K562 (cell line): ENCODE results near the gene MDFIC2. TPM values are rescaled to one million over a fixed set of nuclear protein-coding genes. Genes with fewer than 3 reads are reported as not detected.

Source experiments
- ATAC-seq: fragments of 200-7000 bp; cut with Tn5 transposase; 3 replicates; pipeline ENCODE4 v1.9.1; 2020; ENCODE audit warnings: moderate library complexity
- BruUV-seq: library from RNA; stranded (reverse); fragments of 400-500 nt; replicated peaks from 2 replicates; lab custom pipeline; 2021; lab: Mats Ljungman, UMichigan
- CTCF ChIA-PET: fragments of 300-600 bp; formaldehyde crosslinking; extraction: SDS; loops from one replicate; lab custom pipeline; 2021; ENCODE audit warnings: low intra/inter-chr PET ratio; lab: Yijun Ruan, JAX
- POLR2A ChIA-PET: fragments of 300-600, 350-650 bp; sonication (Branson Sonifier 250); formaldehyde crosslinking; extraction: SDS; loops from one replicate; lab custom pipeline; 2021; ENCODE audit warnings: antibody characterized with exemption, inconsistent platforms; lab: Yijun Ruan, JAX
- DNase-seq, 4 experiments: peaks; one replicate each; pipeline versions ENCODE4 v3.0.0 to v3.0.0-alpha.2; 2011 to 2018; ENCODE audit warnings: low spot score in 3 of 4, mixed read lengths in 3 of 4; ENCODE audit errors: extremely low read depth in 1 of 4
- FAIRE-seq: peaks from 2 replicates; lab custom pipeline; 2011; peaks lifted over from hg19 to GRCh38; lab: Jason Lieb, UNC
- H2AFZ ChIP-seq: 2 replicates; pipeline ENCODE4 v1.6.0; 2011; ENCODE audit warnings: low read depth, low read length, control low read depth, inconsistent platforms
- H3K27ac ChIP-seq: fragments of 200-600 bp; 3 replicates; pipeline ENCODE4 v1.8.0; 2011; ENCODE audit warnings: low read depth, mild to moderate bottlenecking, control low read depth, inconsistent platforms, low read length, moderate library complexity, mixed read lengths; ENCODE audit errors: extremely low read depth
- H3K27me3 ChIP-seq, 2 experiments: fragments of 300-600 bp in 1 of 2; 2 replicates in 1 of 2; 3 replicates in 1 of 2; pipeline versions ENCODE4 v1.6.0 to v1.8.0; 2011; ENCODE audit warnings: inconsistent platforms in 2 of 2, low read length in 2 of 2, mild to moderate bottlenecking in 1 of 2, mixed read lengths in 1 of 2, moderate library complexity in 1 of 2; ENCODE audit not compliant: control insufficient read depth in 2 of 2, insufficient read depth in 2 of 2
- H3K36me3 ChIP-seq: fragments of 300-600 bp; 3 replicates; pipeline ENCODE4 v1.8.0; 2011; ENCODE audit warnings: mild to moderate bottlenecking, low read length, inconsistent platforms; ENCODE audit not compliant: control insufficient read depth, insufficient read depth
- H3K4me1 ChIP-seq, 2 experiments: fragments of 200-600 bp in 1 of 2; replicated peaks in 1 of 2; 2 replicates in 1 of 2; 3 replicates in 1 of 2; pipeline versions ENCODE4 v1.5.1 to v1.8.0; 2011; ENCODE audit warnings: inconsistent platforms in 2 of 2, low read length in 2 of 2, mild to moderate bottlenecking in 1 of 2, mixed read lengths in 1 of 2, moderate library complexity in 1 of 2; ENCODE audit not compliant: control insufficient read depth in 2 of 2, insufficient read depth in 2 of 2
- H3K4me2 ChIP-seq: 2 replicates; pipeline ENCODE4 v1.6.1; 2011; ENCODE audit warnings: low read length, control low read depth, inconsistent platforms, mixed read lengths; ENCODE audit not compliant: insufficient read depth
- H3K4me3 ChIP-seq: fragments of 200-600 bp; sonication (generic), shearing (Covaris generic); 2 replicates; pipeline ENCODE4 v1.5.1; 2016; ENCODE audit warnings: control low read depth, inconsistent platforms
- H3K79me2 ChIP-seq: fragments of 200-600 bp; 3 replicates; pipeline ENCODE4 v1.8.0; 2011; ENCODE audit warnings: low read length, inconsistent platforms; ENCODE audit not compliant: control insufficient read depth, insufficient read depth
- H3K9ac ChIP-seq, 2 experiments: 2 replicates each; pipeline versions ENCODE4 v1.6.0 to v1.6.1; 2011; ENCODE audit warnings: low read depth in 2 of 2, low read length in 2 of 2, control low read depth in 1 of 2, inconsistent platforms in 1 of 2, mild to moderate bottlenecking in 1 of 2, mixed read lengths in 1 of 2; ENCODE audit not compliant: insufficient read depth in 1 of 2
- H3K9me1 ChIP-seq: one replicate; pipeline ENCODE4 v1.6.0; 2011; ENCODE audit warnings: inconsistent platforms, mild to moderate bottlenecking, low read length, moderate library complexity; ENCODE audit not compliant: control insufficient read depth, insufficient read depth
- H3K9me3 ChIP-seq: replicated peaks from 2 replicates; pipeline ENCODE4 v1.5.1; 2011; ENCODE audit warnings: low read depth, low read length, inconsistent platforms; ENCODE audit not compliant: control insufficient read depth, insufficient read depth
- H4K20me1 ChIP-seq: replicated peaks from 2 replicates; pipeline ENCODE4 v1.6.1; 2011; ENCODE audit warnings: low read length, inconsistent platforms, mixed read lengths; ENCODE audit not compliant: control insufficient read depth, insufficient read depth
- ARNT ChIP-seq, 2 experiments: fragments of 450-650 bp; IDR thresholded peaks; 2 replicates each; pipeline ENCODE4 v1.6.1; 2016; ENCODE audit warnings: mild to moderate bottlenecking in 1 of 2
- EWSR1 ChIP-seq: fragments of 450-650 bp; IDR thresholded peaks from 2 replicates; pipeline ENCODE4 v1.6.1; 2018; ENCODE audit warnings: borderline replicate concordance, mild to moderate bottlenecking, low read depth, moderate library complexity; ENCODE audit not compliant: partially characterized antibody
- MAFG ChIP-seq: fragments of 450-650 bp; conservative IDR thresholded peaks from 2 replicates; pipeline ENCODE4 v1.6.1; 2016; ENCODE audit warnings: missing genetic modification characterization, missing compliant biosample characterization
- NONO ChIP-seq, 2 experiments: fragments of 200-400 bp in 1 of 2; fragments of 450-650 bp in 1 of 2; formaldehyde crosslinking in 1 of 2; IDR thresholded peaks; 2 replicates each; pipeline ENCODE4 v1.6.1; 2017; ENCODE audit warnings: low read depth in 2 of 2, mild to moderate bottlenecking in 2 of 2, moderate library complexity in 2 of 2, low read length in 1 of 2
- NRF1 ChIP-seq, 2 experiments: fragments of 450-650 bp; IDR thresholded peaks in 1 of 2; conservative IDR thresholded peaks in 1 of 2; 2 replicates each; pipeline ENCODE4 v1.6.1; 2014; ENCODE audit warnings: mild to moderate bottlenecking in 2 of 2
- RBM14 ChIP-seq: fragments of 200-400 bp; formaldehyde crosslinking; IDR thresholded peaks from 2 replicates; pipeline ENCODE4 v1.6.1; 2018; ENCODE audit warnings: low read depth, mild to moderate bottlenecking, low read length, moderate library complexity, borderline replicate concordance; ENCODE audit not compliant: insufficient read depth
- SREBF1 ChIP-seq: fragments of 150-350 bp; IDR thresholded peaks from 2 replicates; pipeline ENCODE4 v1.6.1; 2014; ENCODE audit warnings: antibody characterized with exemption, low read depth, low read length, borderline replicate concordance
- THRAP3 ChIP-seq: fragments of 450-650 bp; IDR thresholded peaks from 2 replicates; pipeline ENCODE4 v1.6.1; 2016; ENCODE audit warnings: mild to moderate bottlenecking, inconsistent platforms, borderline replicate concordance
- ZBED1 ChIP-seq: IDR thresholded peaks from 2 replicates; pipeline ENCODE4 v1.6.1; 2014
- ZNF41 ChIP-seq: fragments of 250-450 bp; sonication (Bioruptor Pico); conservative IDR thresholded peaks from 2 replicates; pipeline ENCODE4 v1.4.0; 2020; ENCODE audit warnings: mild to moderate bottlenecking
- ZNF445 ChIP-seq: fragments of 250-450 bp; sonication (Bioruptor Pico); IDR thresholded peaks from 2 replicates; pipeline ENCODE4 v1.4.0; 2020; ENCODE audit warnings: low read depth, mild to moderate bottlenecking, moderate library complexity
- WGBS: fragments of 100-300 bp; shearing (Covaris generic); methylation state at CpG from one replicate; pipeline ENCODE4 v1.1.6; 2016; ENCODE audit warnings: low coverage, mixed read lengths; ENCODE audit not compliant: insufficient coverage; ENCODE audit errors: missing lambda C conversion rate; 5-methylcytosine and 5-hydroxymethylcytosine counted together
- in situ Hi-C: fragments of 300-500 bp; cut with MboI; formaldehyde crosslinking; loops from 4 replicates; pipeline ENCODE4 v1.15.0; 2018; ENCODE audit warnings: inconsistent platforms, mixed read lengths
- intact Hi-C: fragments of 100-400 bp; cut with micrococcal nuclease; formaldehyde crosslinking; loops from 2 replicates; pipeline ENCODE4 v1.14.2; 2022
- polyA plus RNA-seq, 8 experiments: library from polyadenylated mRNA; depleted of rRNA in 4 of 8; stranded (reverse) in 5 of 8; unstranded in 3 of 8; fragments of >200 nt; fragmentation: Nextera tagmentation in 2 of 8; fragmentation: Illumina TruSeq in 1 of 8; extraction: Ambion mirVana in 2 of 8; extraction: Trizol in 1 of 8; gene quantifications; 2 replicates each; pipeline versions ENCODE4 v1.2.1 to v1.2.3, GENCODE V29; 2011 to 2014; ENCODE audit warnings: inconsistent platforms in 1 of 8, missing spikeins in 1 of 8
- total RNA-seq, 7 experiments: library from RNA; depleted of rRNA in 6 of 7; stranded (reverse); fragments of >200 nt in 6 of 7; fragmentation: Illumina TruSeq in 2 of 7; extraction: Trizol in 2 of 7; gene quantifications; 2 replicates each; pipeline versions ENCODE4 v1.2.1 to v1.2.3, GENCODE V29; 2011 to 2021; ENCODE audit warnings: low replicate concordance in 1 of 7
- TF ChIP-seq, protein P1 (sequence below): sonication (generic); formaldehyde crosslinking; IDR thresholded peaks from 2 replicates; pipeline ENCODE4 v1.8.1; 2022; ENCODE audit warnings: missing genetic modification reagents
- TF ChIP-seq, protein P2 (sequence below): fragments of 450-650 bp; formaldehyde crosslinking; IDR thresholded peaks from 2 replicates; pipeline ENCODE4 v1.4.0; 2020; ENCODE audit warnings: mild to moderate bottlenecking
- TF ChIP-seq, protein P3 (sequence below): conservative IDR thresholded peaks from 2 replicates; pipeline ENCODE4 v1.6.1; 2011; ENCODE audit warnings: low read depth, mild to moderate bottlenecking, low read length; ENCODE audit not compliant: control insufficient read depth
- TF ChIP-seq, protein P4 (sequence below): sonication (generic); formaldehyde crosslinking; IDR thresholded peaks from 2 replicates; pipeline ENCODE4 v1.8.0; 2023; ENCODE audit warnings: mild to moderate bottlenecking, missing genetic modification reagents

MDFIC2 gene
- total and polyA plus RNA-seq, 9 of the 15 experiments (the other 6 are each of a cell fraction or from before 2014, with no cell fraction given): not detected

DNA sequence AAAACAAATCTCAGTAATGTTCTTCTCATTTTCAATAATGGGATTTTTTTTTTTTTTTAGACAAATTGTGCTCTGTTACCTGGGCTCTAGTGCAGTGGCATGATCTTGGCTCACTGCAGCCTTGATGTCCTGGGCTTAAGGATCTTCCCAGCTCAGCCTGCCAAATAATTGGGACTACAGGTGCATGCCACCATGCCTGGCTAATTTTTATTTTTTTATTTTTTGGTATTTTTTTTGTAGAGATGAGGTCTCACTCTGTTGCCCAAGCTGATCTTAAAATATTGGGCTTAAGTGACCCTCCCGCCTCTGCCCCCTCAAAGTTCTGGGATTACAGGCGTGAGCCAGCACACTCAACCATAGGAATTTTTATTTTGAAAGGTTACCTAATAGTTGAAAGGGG, 126.2 kb downstream of the MDFIC2 start (continued):
- TF ChIP-seq ZNF41 (CRISPR knock-in tag) (no peak), THRAP3 (no peak), ZBED1 (no peak), RBM14 (no peak), EWSR1 (no peak), MAFG (tag) (no peak)
- TF ChIP-seq, protein P1, sequence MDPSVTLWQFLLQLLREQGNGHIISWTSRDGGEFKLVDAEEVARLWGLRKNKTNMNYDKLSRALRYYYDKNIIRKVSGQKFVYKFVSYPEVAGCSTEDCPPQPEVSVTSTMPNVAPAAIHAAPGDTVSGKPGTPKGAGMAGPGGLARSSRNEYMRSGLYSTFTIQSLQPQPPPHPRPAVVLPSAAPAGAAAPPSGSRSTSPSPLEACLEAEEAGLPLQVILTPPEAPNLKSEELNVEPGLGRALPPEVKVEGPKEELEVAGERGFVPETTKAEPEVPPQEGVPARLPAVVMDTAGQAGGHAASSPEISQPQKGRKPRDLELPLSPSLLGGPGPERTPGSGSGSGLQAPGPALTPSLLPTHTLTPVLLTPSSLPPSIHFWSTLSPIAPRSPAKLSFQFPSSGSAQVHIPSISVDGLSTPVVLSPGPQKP: no peak
- TF ChIP-seq, protein P2, sequence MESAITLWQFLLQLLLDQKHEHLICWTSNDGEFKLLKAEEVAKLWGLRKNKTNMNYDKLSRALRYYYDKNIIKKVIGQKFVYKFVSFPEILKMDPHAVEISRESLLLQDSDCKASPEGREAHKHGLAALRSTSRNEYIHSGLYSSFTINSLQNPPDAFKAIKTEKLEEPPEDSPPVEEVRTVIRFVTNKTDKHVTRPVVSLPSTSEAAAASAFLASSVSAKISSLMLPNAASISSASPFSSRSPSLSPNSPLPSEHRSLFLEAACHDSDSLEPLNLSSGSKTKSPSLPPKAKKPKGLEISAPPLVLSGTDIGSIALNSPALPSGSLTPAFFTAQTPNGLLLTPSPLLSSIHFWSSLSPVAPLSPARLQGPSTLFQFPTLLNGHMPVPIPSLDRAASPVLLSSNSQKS (CRISPR knock-in tag): no peak

DNA sequence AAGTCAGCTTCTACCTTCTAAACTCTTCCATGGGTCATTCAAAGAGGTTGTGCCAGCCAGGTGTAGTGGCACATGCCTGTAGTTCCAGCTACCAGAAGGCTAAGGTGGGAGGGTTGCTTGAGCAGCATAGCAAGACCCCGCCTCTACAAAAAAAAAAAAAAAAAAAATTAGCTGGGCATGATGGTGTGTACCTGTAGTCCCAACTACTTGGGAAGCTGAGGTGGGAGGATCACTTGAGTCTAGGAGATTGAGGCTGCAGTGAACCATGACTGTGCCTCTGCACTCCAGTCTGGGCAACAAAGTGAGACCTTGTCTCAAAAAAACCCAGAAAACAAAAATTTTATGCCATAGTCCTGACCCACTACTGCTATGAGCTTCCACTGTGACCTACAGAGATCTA, 126.8 kb downstream of the MDFIC2 start:
- Histone ChIP-seq H3K4me3 (no peak overlapping the region), H3K9me1 (no peaks in the 10 kb centered on the region), H2AFZ (no peak overlapping the region), H3K27ac (no peak overlapping the region), H3K4me1 (no peaks in the 10 kb centered on the region), H3K9ac (no peak overlapping the region), H3K79me2 (no peaks in the 10 kb centered on the region), H3K4me2 (no peak overlapping the region), H4K20me1 (no peaks in the 10 kb centered on the region), H3K36me3 (no peaks in the 10 kb centered on the region), H3K27me3 (no peaks in the 10 kb centered on the region), H3K9me3 (no peaks in the 10 kb centered on the region)
- in situ Hi-C loops: no loop called here
- ChIA-PET CTCF (no interaction called here), POLR2A (interaction anchor here (0.8 to 0.9 kb wide), 2 partner anchors 17 to 61 kb away, joined by 3 read pairs; no protein-coding TSS in a partner anchor)
- WGBS: no CpG with 5 or more reads among the region's 1 CpG
- no TSS peak for BruUV-seq
- DNase-seq (no peak), ATAC-seq (no peak), FAIRE-seq (no peak)
- intact Hi-C loops: no loop called here
- TF ChIP-seq SREBF1: no peak
- TF ChIP-seq, protein P3, sequence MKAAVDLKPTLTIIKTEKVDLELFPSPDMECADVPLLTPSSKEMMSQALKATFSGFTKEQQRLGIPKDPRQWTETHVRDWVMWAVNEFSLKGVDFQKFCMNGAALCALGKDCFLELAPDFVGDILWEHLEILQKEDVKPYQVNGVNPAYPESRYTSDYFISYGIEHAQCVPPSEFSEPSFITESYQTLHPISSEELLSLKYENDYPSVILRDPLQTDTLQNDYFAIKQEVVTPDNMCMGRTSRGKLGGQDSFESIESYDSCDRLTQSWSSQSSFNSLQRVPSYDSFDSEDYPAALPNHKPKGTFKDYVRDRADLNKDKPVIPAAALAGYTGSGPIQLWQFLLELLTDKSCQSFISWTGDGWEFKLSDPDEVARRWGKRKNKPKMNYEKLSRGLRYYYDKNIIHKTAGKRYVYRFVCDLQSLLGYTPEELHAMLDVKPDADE: no peak
- TF ChIP-seq ZNF445 (CRISPR knock-in tag): no peak
- no peak for TF ChIP-seq NRF1 (conservative IDR thresholded peaks at IDR 0.05 in 1 of 2, IDR thresholded peaks at IDR 0.05 in 1 of 2)
- TF ChIP-seq ARNT (IDR thresholded peaks at IDR 0.05): no peak
- TF ChIP-seq, protein P4, sequence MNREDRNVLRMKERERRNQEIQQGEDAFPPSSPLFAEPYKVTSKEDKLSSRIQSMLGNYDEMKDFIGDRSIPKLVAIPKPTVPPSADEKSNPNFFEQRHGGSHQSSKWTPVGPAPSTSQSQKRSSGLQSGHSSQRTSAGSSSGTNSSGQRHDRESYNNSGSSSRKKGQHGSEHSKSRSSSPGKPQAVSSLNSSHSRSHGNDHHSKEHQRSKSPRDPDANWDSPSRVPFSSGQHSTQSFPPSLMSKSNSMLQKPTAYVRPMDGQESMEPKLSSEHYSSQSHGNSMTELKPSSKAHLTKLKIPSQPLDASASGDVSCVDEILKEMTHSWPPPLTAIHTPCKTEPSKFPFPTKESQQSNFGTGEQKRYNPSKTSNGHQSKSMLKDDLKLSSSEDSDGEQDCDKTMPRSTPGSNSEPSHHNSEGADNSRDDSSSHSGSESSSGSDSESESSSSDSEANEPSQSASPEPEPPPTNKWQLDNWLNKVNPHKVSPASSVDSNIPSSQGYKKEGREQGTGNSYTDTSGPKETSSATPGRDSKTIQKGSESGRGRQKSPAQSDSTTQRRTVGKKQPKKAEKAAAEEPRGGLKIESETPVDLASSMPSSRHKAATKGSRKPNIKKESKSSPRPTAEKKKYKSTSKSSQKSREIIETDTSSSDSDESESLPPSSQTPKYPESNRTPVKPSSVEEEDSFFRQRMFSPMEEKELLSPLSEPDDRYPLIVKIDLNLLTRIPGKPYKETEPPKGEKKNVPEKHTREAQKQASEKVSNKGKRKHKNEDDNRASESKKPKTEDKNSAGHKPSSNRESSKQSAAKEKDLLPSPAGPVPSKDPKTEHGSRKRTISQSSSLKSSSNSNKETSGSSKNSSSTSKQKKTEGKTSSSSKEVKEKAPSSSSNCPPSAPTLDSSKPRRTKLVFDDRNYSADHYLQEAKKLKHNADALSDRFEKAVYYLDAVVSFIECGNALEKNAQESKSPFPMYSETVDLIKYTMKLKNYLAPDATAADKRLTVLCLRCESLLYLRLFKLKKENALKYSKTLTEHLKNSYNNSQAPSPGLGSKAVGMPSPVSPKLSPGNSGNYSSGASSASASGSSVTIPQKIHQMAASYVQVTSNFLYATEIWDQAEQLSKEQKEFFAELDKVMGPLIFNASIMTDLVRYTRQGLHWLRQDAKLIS (CRISPR knock-in tag): no peak
- TF ChIP-seq NONO (IDR thresholded peaks at IDR 0.05; ENCODE audit: low read depth in 2 of 2, low read length in 1 of 2): no peak
